H1 (cell line): ENCODE measurements around the gene NEDD4L. TPM values are rescaled to one million over a fixed set of nuclear protein-coding genes. Genes with fewer than 3 reads are reported as not detected.

Experiments
- CTCF ChIA-PET: fragments of 300-600 bp; sonication (Branson Sonifier 250); formaldehyde crosslinking; loops from one replicate; lab custom pipeline; 2021; ENCODE audit not compliant: partially characterized antibody; lab: Charles Lee
- POLR2A ChIA-PET: fragments of 300-600 bp; sonication (Branson Sonifier 250); formaldehyde crosslinking; loops from one replicate; lab custom pipeline; 2021; ENCODE audit warnings: inconsistent platforms; ENCODE audit not compliant: partially characterized antibody; lab: Charles Lee
- DNase-seq, 2 experiments: peaks; one replicate each; pipeline versions ENCODE4 v3.0.0 to v3.0.0-alpha.2; 2010 to 2022; ENCODE audit warnings: low spot score in 2 of 2, low read depth in 1 of 2, mixed read lengths in 1 of 2
- FAIRE-seq: peaks from 2 replicates; lab custom pipeline; 2011; peaks lifted over from hg19 to GRCh38; lab: Jason Lieb, UNC
- H2AFZ ChIP-seq: 2 replicates; pipeline ENCODE4 v1.8.1; 2012; ENCODE audit warnings: low read length, inconsistent platforms
- H2AK5ac ChIP-seq: 2 replicates; pipeline ENCODE4 v1.6.1; 2013; ENCODE audit warnings: low read depth, low read length
- H2BK120ac ChIP-seq: replicated peaks from 2 replicates; pipeline ENCODE3; 2013; ENCODE audit warnings: low read depth, low read length, inconsistent platforms
- H2BK12ac ChIP-seq: 2 replicates; pipeline ENCODE4 v1.6.1; 2013; ENCODE audit warnings: low read depth, low read length
- H2BK15ac ChIP-seq: 2 replicates; pipeline ENCODE4 v1.6.1; 2013; ENCODE audit warnings: low read length
- H2BK20ac ChIP-seq: 2 replicates; pipeline ENCODE4 v1.6.1; 2013; ENCODE audit warnings: low read length
- H2BK5ac ChIP-seq: 2 replicates; pipeline ENCODE4 v1.6.1; 2013; ENCODE audit warnings: low read depth, low read length
- H3K14ac ChIP-seq: 2 replicates; pipeline ENCODE4 v1.6.1; 2013; ENCODE audit warnings: inconsistent platforms; ENCODE audit not compliant: insufficient read length
- H3K18ac ChIP-seq: 2 replicates; pipeline ENCODE4 v1.6.1; 2013; ENCODE audit warnings: low read length; ENCODE audit errors: extremely low read depth
- H3K23ac ChIP-seq: 2 replicates; pipeline ENCODE4 v1.6.1; 2013; ENCODE audit warnings: inconsistent platforms; ENCODE audit not compliant: insufficient read length
- H3K23me2 ChIP-seq: 2 replicates; pipeline ENCODE4 v1.6.1; 2013; ENCODE audit warnings: low read depth, low read length
- H3K27ac ChIP-seq: 2 replicates; pipeline ENCODE4 v1.6.1; 2011; ENCODE audit warnings: low read depth, low read length, inconsistent platforms
- H3K27me3 ChIP-seq, 4 experiments: replicated peaks in 1 of 4; 1 replicate in 1 of 4; 2 replicates in 3 of 4; pipeline versions ENCODE4 v1.6.1 to v1.8.1; 2011 to 2013; ENCODE audit warnings: low read length in 3 of 4, mild to moderate bottlenecking in 3 of 4, inconsistent platforms in 2 of 4, mixed read lengths in 2 of 4, moderate library complexity in 1 of 4; ENCODE audit not compliant: control insufficient read depth in 3 of 4, insufficient read depth in 3 of 4; ENCODE audit errors: extremely low read depth in 1 of 4
- H3K36me3 ChIP-seq, 4 experiments: 2 replicates each; pipeline versions ENCODE4 v1.6.1 to v1.8.1; 2011 to 2013; ENCODE audit warnings: mild to moderate bottlenecking in 4 of 4, low read length in 3 of 4, moderate library complexity in 2 of 4, control low read depth in 1 of 4, inconsistent platforms in 1 of 4; ENCODE audit not compliant: insufficient read depth in 4 of 4, control insufficient read depth in 2 of 4
- H3K4ac ChIP-seq: replicated peaks from 2 replicates; pipeline ENCODE3; 2013; ENCODE audit warnings: low read length, low read depth, mixed read lengths, inconsistent platforms; ENCODE audit not compliant: insufficient read length
- H3K4me1 ChIP-seq, 4 experiments: replicated peaks in 1 of 4; 1 replicate in 1 of 4; 2 replicates in 3 of 4; pipeline versions ENCODE4 v1.6.1 to v1.8.1; 2011 to 2013; ENCODE audit warnings: low read length in 3 of 4, inconsistent platforms in 2 of 4, mixed read lengths in 1 of 4; ENCODE audit not compliant: insufficient read depth in 4 of 4, control insufficient read depth in 3 of 4
- H3K4me2 ChIP-seq, 2 experiments: 2 replicates each; pipeline versions ENCODE4 v1.6.1 to v1.8.1; 2011 to 2013; ENCODE audit warnings: low read depth in 2 of 2, low read length in 2 of 2, control low read depth in 1 of 2, inconsistent platforms in 1 of 2, mild to moderate bottlenecking in 1 of 2; ENCODE audit not compliant: insufficient read depth in 1 of 2
- H3K4me3 ChIP-seq, 4 experiments: fragments of 200-600, 300-600 bp in 1 of 4; sonication (generic), shearing (Covaris generic), sonication (Bioruptor Twin) in 1 of 4; 2 replicates each; pipeline versions ENCODE4 v1.5.1 to v1.8.1; 2011 to 2016; ENCODE audit warnings: low read length in 4 of 4, low read depth in 3 of 4, control low read depth in 2 of 4, inconsistent platforms in 2 of 4, mild to moderate bottlenecking in 2 of 4, mixed read lengths in 1 of 4, moderate library complexity in 1 of 4; ENCODE audit not compliant: insufficient read depth in 2 of 4; ENCODE audit errors: extremely low read depth in 1 of 4
- H3K56ac ChIP-seq: replicated peaks from 2 replicates; pipeline ENCODE3; 2013; ENCODE audit warnings: low read depth, mild to moderate bottlenecking, mixed read lengths, low read length, inconsistent platforms; ENCODE audit not compliant: insufficient read length
- H3K79me1 ChIP-seq: 2 replicates; pipeline ENCODE4 v1.6.1; 2013; ENCODE audit warnings: low read depth, low read length, control low read depth
- H3K79me2 ChIP-seq, 2 experiments: 2 replicates each; pipeline versions ENCODE4 v1.6.1 to v1.8.1; 2012 to 2013; ENCODE audit warnings: low read length in 2 of 2, mild to moderate bottlenecking in 2 of 2, inconsistent platforms in 1 of 2; ENCODE audit not compliant: insufficient read depth in 2 of 2, control insufficient read depth in 1 of 2
- H3K9ac ChIP-seq, 4 experiments: replicated peaks in 1 of 4; 1 replicate in 1 of 4; 2 replicates in 3 of 4; pipeline versions ENCODE4 v1.6.1 to v1.8.1; 2011 to 2013; ENCODE audit warnings: low read depth in 3 of 4, low read length in 3 of 4, control low read depth in 2 of 4, mild to moderate bottlenecking in 2 of 4, moderate library complexity in 2 of 4, inconsistent platforms in 1 of 4; ENCODE audit errors: extremely low read depth in 1 of 4
- H3K9me3 ChIP-seq, 2 experiments: 2 replicates each; pipeline versions ENCODE4 v1.6.1 to v1.8.1; 2012 to 2013; ENCODE audit warnings: mild to moderate bottlenecking in 2 of 2, moderate library complexity in 2 of 2, control low read depth in 1 of 2, inconsistent platforms in 1 of 2, low read depth in 1 of 2, low read length in 1 of 2, mixed read lengths in 1 of 2; ENCODE audit not compliant: insufficient read depth in 2 of 2
- H4K20me1 ChIP-seq, 2 experiments: replicated peaks in 1 of 2; 2 replicates each; pipeline versions ENCODE3 to v1.8.1; 2011 to 2013; ENCODE audit warnings: inconsistent platforms in 2 of 2, low read length in 2 of 2, mild to moderate bottlenecking in 1 of 2; ENCODE audit not compliant: insufficient read depth in 2 of 2, control insufficient read depth in 1 of 2
- H4K5ac ChIP-seq: 2 replicates; pipeline ENCODE4 v1.6.1; 2013; ENCODE audit warnings: low read length, low read depth, mixed read lengths, inconsistent platforms; ENCODE audit not compliant: insufficient read length
- H4K8ac ChIP-seq: 2 replicates; pipeline ENCODE4 v1.8.0; 2013; ENCODE audit warnings: mild to moderate bottlenecking, moderate library complexity, low read length, inconsistent platforms; ENCODE audit not compliant: insufficient read depth; ENCODE audit errors: extremely low read depth
- H4K91ac ChIP-seq: replicated peaks from 2 replicates; pipeline ENCODE3; 2013; ENCODE audit warnings: low read length, mixed read lengths, inconsistent platforms; ENCODE audit not compliant: insufficient read length
- ASH2L ChIP-seq: fragments of 200-600, 300-600 bp; sonication (generic); IDR thresholded peaks from one replicate; pipeline ENCODE4 v1.7.1; 2017; ENCODE audit warnings: low read length
- CTBP2 ChIP-seq: IDR thresholded peaks from 2 replicates; pipeline ENCODE4 v1.7.0; 2011; ENCODE audit warnings: borderline replicate concordance, mild to moderate bottlenecking, moderate library complexity, mixed read lengths, low read length; ENCODE audit not compliant: insufficient read depth, insufficient read length
- FOSL1 ChIP-seq: IDR thresholded peaks from 2 replicates; pipeline ENCODE4 v1.6.1; 2011; ENCODE audit warnings: mild to moderate bottlenecking, low read depth, low read length, moderate library complexity; ENCODE audit not compliant: insufficient read depth
- MAFK ChIP-seq: IDR thresholded peaks from 2 replicates; pipeline ENCODE4 v1.6.1; 2012; ENCODE audit warnings: low read depth, mild to moderate bottlenecking, improper control_type of control experiment, low read length
- POLR2AphosphoS5 ChIP-seq: IDR thresholded peaks from 2 replicates; pipeline ENCODE4 v1.6.1; 2011; ENCODE audit warnings: low read depth, low read length
- RBBP5 ChIP-seq: IDR thresholded peaks from 2 replicates; pipeline ENCODE4 v1.7.1; 2012; ENCODE audit warnings: low read depth, mild to moderate bottlenecking, inconsistent platforms, low read length, moderate library complexity, borderline replicate concordance
- SP4 ChIP-seq: IDR thresholded peaks from 2 replicates; pipeline ENCODE4 v1.6.1; 2012; ENCODE audit warnings: low read length, inconsistent platforms
- TCF12 ChIP-seq: IDR thresholded peaks from 2 replicates; pipeline ENCODE4 v1.6.1; 2011; ENCODE audit warnings: low read depth, mild to moderate bottlenecking, low read length
- WGBS, 2 experiments: shearing (Covaris generic) in 1 of 2; methylation state at CpG; one replicate each; pipeline versions ENCODE4 v1.1.6 to v1.1.7; 2013 to 2015; ENCODE audit warnings: low lambda C conversion rate in 2 of 2, mixed read lengths in 2 of 2, inconsistent platforms in 1 of 2, low coverage in 1 of 2, missing lambda C conversion rate in 1 of 2; ENCODE audit not compliant: insufficient replicate concordance in 2 of 2, insufficient coverage in 1 of 2, insufficient read length in 1 of 2; ENCODE audit errors: extremely low coverage in 1 of 2, missing lambda C conversion rate in 1 of 2; 5-methylcytosine and 5-hydroxymethylcytosine counted together
- polyA plus RNA-seq, 7 experiments: library from polyadenylated mRNA; depleted of rRNA in 3 of 7; stranded (reverse) in 5 of 7; unstranded in 2 of 7; fragments of >200 nt in 5 of 7; fragments of 200-250 nt in 2 of 7; gene quantifications; 1 replicate in 5 of 7; 2 replicates in 1 of 7; 4 replicates in 1 of 7; pipeline versions ENCODE4 v1.2.1 to v1.2.3, GENCODE V29; 2011 to 2013; ENCODE audit warnings: missing spikeins in 2 of 7, mixed read lengths in 2 of 7
- total RNA-seq: library from RNA; stranded (reverse); fragmentation: NEBNext Ultra II Directional; extraction: Animal tissue kit (Norgen Biotek cat#: 25700); gene quantifications from 2 replicates; pipeline ENCODE4 v1.2.1, GENCODE V29; 2021

NEDD4L gene
- total and polyA plus RNA-seq, 2 of the 8 experiments (the other 6 are each of a cell fraction or from before 2014, with no cell fraction given) = 37.3 to 69.8 TPM

GRCh38 chr18:58361212-58361611 is 317.2 kb downstream of the NEDD4L start:
- no peak for DNase-seq
- Histone ChIP-seq H2AFZ (no peak overlapping the region), H4K91ac (no peak overlapping the region), H3K23me2 (no peaks in the 10 kb centered on the region), H3K9me3 (no peaks in the 10 kb centered on the region), H3K27me3 (no peaks in the 10 kb centered on the region), H3K56ac (no peak overlapping the region), H2BK12ac (no peak overlapping the region), H3K27ac (no peak overlapping the region)
- POLR2A ChIA-PET = no interaction called here
- FAIRE-seq = no peak
- TF ChIP-seq SP4 (no peak), CTBP2 (no peak), MAFK (no peak), RBBP5 (no peak), ASH2L (no peak), POLR2AphosphoS5 (no peak), FOSL1 (no peak), TCF12 (no peak)
- TF ChIP-seq, all 59 proteins: peak for 0
- WGBS, 2 experiments = 93% methylated on average over 5 of the region's 5 CpGs; no CpG with 5 or more reads in 1 of the 2 experiments
- Histone ChIP-seq H3K23ac (no peak overlapping the region), H3K36me3 (peaks cover 5 to 17% (median 8%) of the 10 kb centered on the region in 4 experiments; a peak in 7 of 8 replicates), H3K4me2 (no peak overlapping the region), H4K5ac (no peak overlapping the region), H2BK15ac (no peak overlapping the region), H2BK20ac (no peak overlapping the region), H2BK120ac (no peak overlapping the region), H3K79me1 (no peaks in the 10 kb centered on the region), H3K79me2 (no peaks in the 10 kb centered on the region), H3K18ac (no peak overlapping the region), H3K4me1 (peaks cover 0 to 8% (median 0%) of the 10 kb centered on the region in 4 experiments; a peak in 1 of 7 replicates), H2AK5ac (no peak overlapping the region), H4K8ac (no peak overlapping the region), H4K20me1 (no peaks in the 10 kb centered on the region), H3K9ac (no peak overlapping the region), H3K4me3 (no peak overlapping the region), H2BK5ac (no peak overlapping the region), H3K14ac (no peak overlapping the region), H3K4ac (no peak overlapping the region)
- CTCF ChIA-PET = interaction anchor here (0.9 to 1.6 kb wide), 4 partner anchors 12 to 136 kb away, joined by 3 to 4 read pairs (median 3); no protein-coding TSS in a partner anchor
